Parathyroid adenoma (tissue), 2 donors: Measurements from ENCODE around the gene MAP3K20.
"Not testable (repeated sequence)": the region's sequence is repeated elsewhere in the genome, so short reads cannot be mapped to it uniquely, and the experiment has no call there.

Source experiments
- H2AFZ ChIP-seq: fragments of 300-600 bp; sonication (generic); one replicate; pipeline ENCODE4 v1.7.0; 2017; ENCODE audit warnings: antibody characterized with exemption, mild to moderate bottlenecking
- H3K27ac ChIP-seq: fragments of 300-600 bp; sonication (generic); one replicate; pipeline ENCODE4 v1.7.0; 2017
- H3K27me3 ChIP-seq: fragments of 300-600 bp; sonication (generic); one replicate; pipeline ENCODE4 v1.7.0; 2017; ENCODE audit warnings: low read length; ENCODE audit not compliant: control insufficient read depth, insufficient read depth
- H3K36me3 ChIP-seq: fragments of 300-600 bp; sonication (generic); one replicate; pipeline ENCODE4 v1.7.0; 2017; ENCODE audit warnings: low read length; ENCODE audit not compliant: control insufficient read depth, insufficient read depth
- H3K4me1 ChIP-seq: fragments of 300-600 bp; sonication (generic); one replicate; pipeline ENCODE4 v1.7.0; 2017; ENCODE audit warnings: control low read depth
- H3K4me2 ChIP-seq: fragments of 300-600 bp; sonication (generic); one replicate; pipeline ENCODE4 v1.7.0; 2017; ENCODE audit warnings: low read length
- H3K4me3 ChIP-seq: fragments of 300-600 bp; sonication (generic); one replicate; pipeline ENCODE4 v1.7.0; 2017; ENCODE audit warnings: low read depth, low read length
- H3K79me2 ChIP-seq: fragments of 300-600 bp; sonication (generic); one replicate; pipeline ENCODE4 v1.7.0; 2017; ENCODE audit warnings: control low read depth
- H3K9ac ChIP-seq: fragments of 300-600 bp; sonication (generic); one replicate; pipeline ENCODE4 v1.7.0; 2017; ENCODE audit warnings: mild to moderate bottlenecking
- H3K9me3 ChIP-seq: fragments of 300-600 bp; sonication (generic); one replicate; pipeline ENCODE4 v1.7.0; 2017; ENCODE audit warnings: low read length; ENCODE audit not compliant: control insufficient read depth
- CTCF ChIP-seq: fragments of 300-600 bp; sonication (generic); IDR thresholded peaks from one replicate; pipeline ENCODE4 v1.7.0; 2017; ENCODE audit warnings: antibody characterized with exemption, mild to moderate bottlenecking
- donor health status: primary hyperparathyroidism.

Gene MAP3K20

GRCh38 chr2:173164396-173164795 is 88.8 kb downstream of the MAP3K20 start:
- H3K4me1 ChIP-seq: no peaks in the 10 kb centered on the region
- no peak overlapping the region for H3K27ac ChIP-seq
- no peaks in the 10 kb centered on the region for H3K27me3 ChIP-seq
- no peak overlapping the region for H3K4me3 ChIP-seq
- no peaks in the 10 kb centered on the region for H3K9me3 ChIP-seq
- TF ChIP-seq CTCF: no peak
- H3K4me2 ChIP-seq: no peak overlapping the region
- H2AFZ ChIP-seq: no peak overlapping the region
- no peak overlapping the region for H3K9ac ChIP-seq
- H3K36me3 ChIP-seq: no peaks in the 10 kb centered on the region
- peaks cover 5% of the 10 kb centered on the region for H3K79me2 ChIP-seq

GRCh38 chr2:173165443-173166238 is 90.0 kb downstream of the MAP3K20 start:
- no peak for TF ChIP-seq CTCF
- Histone ChIP-seq H3K27ac (no peak overlapping the region), H3K4me1 (no peaks in the 10 kb centered on the region), H3K9ac (no peak overlapping the region), H3K4me2 (no peak overlapping the region), H3K27me3 (no peaks in the 10 kb centered on the region), H3K9me3 (no peaks in the 10 kb centered on the region), H2AFZ (no peak overlapping the region), H3K79me2 (peaks cover 5% of the 10 kb centered on the region), H3K4me3 (no peak overlapping the region), H3K36me3 (no peaks in the 10 kb centered on the region)

GRCh38 chr2:173171321-173171720 is 95.7 kb downstream of the MAP3K20 start:
- Histone ChIP-seq H3K36me3 (no peaks in the 10 kb centered on the region), H3K9ac (no peak overlapping the region), H3K9me3 (no peaks in the 10 kb centered on the region), H3K4me2 (no peak overlapping the region), H3K4me1 (no peaks in the 10 kb centered on the region), H2AFZ (no peak overlapping the region), H3K27me3 (no peaks in the 10 kb centered on the region), H3K27ac (no peak overlapping the region), H3K79me2 (no peaks in the 10 kb centered on the region), H3K4me3 (no peak overlapping the region)
- TF ChIP-seq CTCF: no peak

GRCh38 chr2:173171924-173172643 is 96.4 kb downstream of the MAP3K20 start:
- no peaks in the 10 kb centered on the region for H3K79me2 ChIP-seq
- no peak overlapping the region for H3K9ac ChIP-seq
- no peak overlapping the region for H3K4me2 ChIP-seq
- no peak overlapping the region for H2AFZ ChIP-seq
- no peaks in the 10 kb centered on the region for H3K4me1 ChIP-seq
- TF ChIP-seq CTCF: no peak
- no peaks in the 10 kb centered on the region for H3K9me3 ChIP-seq
- no peak overlapping the region for H3K27ac ChIP-seq
- H3K27me3 ChIP-seq: no peaks in the 10 kb centered on the region
- no peak overlapping the region for H3K4me3 ChIP-seq
- no peaks in the 10 kb centered on the region for H3K36me3 ChIP-seq

- H3K9ac ChIP-seq, H3K4me3 ChIP-seq, H3K27me3 ChIP-seq, H3K36me3 ChIP-seq, H3K27ac ChIP-seq, H3K4me2 ChIP-seq, H3K79me2 ChIP-seq, H3K9me3 ChIP-seq, H2AFZ ChIP-seq, H3K4me1 ChIP-seq: not testable (repeated sequence)
These were observed 98.7 kb downstream of the MAP3K20 start for GRCh38 chr2:173174339-173174738.
